Prostate gland (tissue), 2 donors: ENCODE measurements around the gene CLDN6. TPM values are rescaled to one million over a fixed set of nuclear protein-coding genes. Genes with fewer than 3 reads are reported as not detected.

Experiments used
- DNase-seq: peaks from one replicate; pipeline ENCODE4 v3.0.0-alpha.2; 2019; ENCODE audit warnings: low spot score
- H3K27ac ChIP-seq, 2 donors: fragments of 200-600 bp; sonication (generic); 2 replicates each; pipeline ENCODE4 v1.5.1; 2017 to 2019
- H3K27me3 ChIP-seq: fragments of 200-600 bp; sonication (generic); replicated peaks from 2 replicates; pipeline ENCODE4 v1.5.1; 2019; ENCODE audit not compliant: insufficient read depth
- H3K36me3 ChIP-seq, 2 donors: fragments of 200-600 bp; sonication (generic); 1 replicate in 1 of 2; 2 replicates in 1 of 2; pipeline versions ENCODE4 v1.5.1 to v1.8.1; 2017 to 2019
- H3K4me1 ChIP-seq: fragments of 200-600 bp; sonication (generic); replicated peaks from 2 replicates; pipeline ENCODE4 v1.5.1; 2019
- H3K4me3 ChIP-seq, 2 donors: fragments of 200-600 bp; sonication (generic); 2 replicates each; pipeline ENCODE4 v1.5.1; 2017 to 2019
- H3K9me3 ChIP-seq: fragments of 200-600 bp; sonication (generic); 2 replicates; pipeline ENCODE4 v1.5.1; 2017
- CTCF ChIP-seq, 4 experiments: fragments of 200-600 bp in 2 of 4; fragments of 450-650 bp in 2 of 4; sonication (generic) in 2 of 4; IDR thresholded peaks; 1 replicate in 3 of 4; 2 replicates in 1 of 4; pipeline ENCODE4 v1.5.1; 2016 to 2019; ENCODE audit warnings: antibody characterized with exemption in 4 of 4, mild to moderate bottlenecking in 2 of 4, moderate library complexity in 2 of 4
- POLR2A ChIP-seq: fragments of 450-650 bp; IDR thresholded peaks from one replicate; pipeline ENCODE4 v1.6.1; 2016; ENCODE audit warnings: antibody characterized with exemption, mild to moderate bottlenecking
- POLR2AphosphoS5 ChIP-seq: sonication (generic); formaldehyde crosslinking; IDR thresholded peaks from one replicate; pipeline ENCODE4 v1.6.1; 2017; ENCODE audit warnings: antibody characterized with exemption
- WGBS: methylation state at CpG from one replicate; pipeline ENCODE4 v1.1.5; 2018; 5-methylcytosine and 5-hydroxymethylcytosine counted together
- intact Hi-C: fragments of 100-400 bp; cut with DNase I; formaldehyde crosslinking; loops from one replicate; pipeline ENCODE4 v1.14.2; 2022
- total RNA-seq, 2 donors: library from RNA; depleted of rRNA; stranded (reverse); fragments of >200 nt; gene quantifications; one replicate each; pipeline ENCODE4 v1.1.0, GENCODE V29; 2016

The CLDN6 gene
- total RNA-seq, 2 donors from 2014 or later = 0.14 TPM; not detected in 1

GRCh38 chr16:3063625-3064386 lies 45.8 kb upstream of the CLDN6 start:
- 89% methylated on average over 8 of the region's 8 CpGs for WGBS
- H3K36me3 ChIP-seq = no peaks in the 10 kb centered on the region
- intact Hi-C loops = no loop called here
- TF ChIP-seq CTCF (IDR thresholded peaks at IDR 0.05) (no peak), POLR2AphosphoS5 (no peak), POLR2A (no peak)
- no peak for DNase-seq
- H3K27ac ChIP-seq = no peak overlapping the region
- H3K9me3 ChIP-seq = no peaks in the 10 kb centered on the region
- no peak overlapping the region for H3K4me3 ChIP-seq
- peaks cover 4% of the 10 kb centered on the region for H3K4me1 ChIP-seq
- H3K27me3 ChIP-seq = no peaks in the 10 kb centered on the region

- H3K4me1 ChIP-seq = peaks cover 7% of the 10 kb centered on the region
- H3K27ac ChIP-seq = no peak overlapping the region
- H3K4me3 ChIP-seq = no peak overlapping the region
- no peaks in the 10 kb centered on the region for H3K27me3 ChIP-seq
- intact Hi-C loops = no loop called here
- H3K36me3 ChIP-seq = no peaks in the 10 kb centered on the region
- DNase-seq = no peak
- TF ChIP-seq POLR2AphosphoS5 = no peak
- TF ChIP-seq CTCF (IDR thresholded peaks at IDR 0.05) = no peak
- no peak for TF ChIP-seq POLR2A
- no peaks in the 10 kb centered on the region for H3K9me3 ChIP-seq
- 83% methylated on average over 6 of the region's 6 CpGs for WGBS
Measured at GRCh38 chr16:3062553-3062952, 44.6 kb upstream of the CLDN6 start.

- 74% methylated on average over 14 of the region's 14 CpGs for WGBS
- no peaks in the 10 kb centered on the region for H3K36me3 ChIP-seq
- H3K27ac ChIP-seq = no peak overlapping the region
- TF ChIP-seq POLR2AphosphoS5 = no peak
- TF ChIP-seq CTCF (IDR thresholded peaks at IDR 0.05) = no peak
- TF ChIP-seq POLR2A = no peak
- intact Hi-C loops = loop anchor here (2.0 kb wide), 1 partner anchor 106 kb away; no protein-coding TSS in a partner anchor
- DNase-seq = no peak
- H3K27me3 ChIP-seq = no peaks in the 10 kb centered on the region
- no peaks in the 10 kb centered on the region for H3K9me3 ChIP-seq
- H3K4me3 ChIP-seq = no peak overlapping the region
- peaks cover 7% of the 10 kb centered on the region for H3K4me1 ChIP-seq
Measured at GRCh38 chr16:3060339-3061127, 42.5 kb upstream of the CLDN6 start.

- no peaks in the 10 kb centered on the region for H3K36me3 ChIP-seq
- TF ChIP-seq POLR2A (no peak), CTCF (IDR thresholded peaks at IDR 0.05) (no peak), POLR2AphosphoS5 (no peak)
- H3K27me3 ChIP-seq = no peaks in the 10 kb centered on the region
- intact Hi-C loops = loop anchor here (2.0 to 5.0 kb wide), 2 partner anchors 68 to 107 kb away; no protein-coding TSS in a partner anchor
- peak overlapping the region; percentile 74 to 76 for H3K27ac ChIP-seq
- no peaks in the 10 kb centered on the region for H3K9me3 ChIP-seq
- peak overlapping the region; percentile 92 to 93 for H3K4me3 ChIP-seq
- 57% methylated on average over 9 of the region's 9 CpGs for WGBS
- DNase-seq = no peak
- H3K4me1 ChIP-seq = peaks cover 7% of the 10 kb centered on the region
Measured at GRCh38 chr16:3059723-3060242, 41.8 kb upstream of the CLDN6 start.
